ENCODE data around the gene ZNF512B.
"Not testable (repeated sequence)": the region's sequence is repeated elsewhere in the genome, so short reads cannot be mapped to it uniquely, and the experiment has no call there.

Gene ZNF512B

GRCh38 chr20:63976980-63977738, 7.4 kb upstream of the ZNF512B start:
- no peak for DNase-seq

DNA sequence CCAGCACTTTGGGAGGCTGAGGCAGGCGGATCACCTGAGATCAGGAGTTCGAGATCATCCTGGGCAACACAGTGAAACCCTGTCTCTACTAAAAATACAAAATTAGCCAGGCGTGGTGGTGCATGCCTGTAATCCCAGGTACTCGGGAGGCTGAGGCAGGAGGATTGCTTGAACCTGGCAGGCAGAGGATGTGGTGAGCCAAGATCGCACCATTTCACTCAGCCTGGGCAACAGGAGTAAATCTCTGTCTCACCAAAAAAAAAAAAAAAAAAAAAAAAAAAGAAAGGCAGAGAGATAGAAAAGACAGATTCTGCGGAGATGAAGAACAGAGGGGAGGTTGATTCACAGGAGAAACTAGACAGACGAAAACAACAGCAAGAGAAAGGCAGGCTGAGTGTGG, 6.8 kb upstream of the ZNF512B start:
- DNase-seq = not testable (repeated sequence)

GRCh38 chr20:63974402-63975200, 4.9 kb upstream of the ZNF512B start:
- DNase-seq = no peak

DNA sequence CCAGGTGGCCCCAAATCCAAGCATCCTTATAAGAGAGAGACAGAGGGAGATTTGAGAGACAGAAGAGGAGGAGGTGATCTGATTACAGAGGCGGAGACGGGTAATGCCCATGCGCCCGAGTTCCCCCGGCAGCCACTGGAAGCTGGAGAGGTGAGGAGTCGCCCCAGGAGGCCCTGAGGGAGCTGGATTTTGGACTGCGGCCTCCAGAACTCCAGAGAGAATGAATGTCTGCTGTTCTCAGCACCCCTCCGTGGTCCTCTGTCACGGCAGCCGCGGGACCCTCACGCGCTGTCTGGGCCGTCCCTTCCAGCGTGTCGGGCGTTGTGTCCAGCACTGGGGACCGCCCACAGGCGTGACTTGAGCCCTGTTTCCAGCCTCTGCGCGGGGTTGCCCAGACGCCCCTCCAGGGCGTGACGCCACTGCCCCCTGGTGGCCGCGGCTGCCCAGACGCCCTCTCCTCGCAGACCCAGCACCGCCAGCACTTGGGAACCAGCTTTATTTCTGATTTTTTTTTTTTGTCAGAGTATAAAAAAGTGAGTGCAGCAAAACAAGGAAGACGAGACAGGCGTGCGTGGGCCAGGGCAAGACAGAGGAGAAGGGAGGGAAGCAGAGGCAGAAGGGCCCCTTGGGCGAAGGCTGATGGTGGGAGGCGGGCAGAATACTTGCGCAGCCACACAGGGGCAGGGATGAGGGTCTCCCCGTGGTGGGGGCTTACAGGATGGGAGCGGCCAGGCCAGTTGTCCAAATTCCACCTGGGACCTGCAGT, 4.1 kb upstream of the ZNF512B start:
- peak; percentile 74 for DNase-seq

GRCh38 chr20:63973160-63973479, 3.4 kb upstream of the ZNF512B start:
- DNase-seq = no peak

DNA sequence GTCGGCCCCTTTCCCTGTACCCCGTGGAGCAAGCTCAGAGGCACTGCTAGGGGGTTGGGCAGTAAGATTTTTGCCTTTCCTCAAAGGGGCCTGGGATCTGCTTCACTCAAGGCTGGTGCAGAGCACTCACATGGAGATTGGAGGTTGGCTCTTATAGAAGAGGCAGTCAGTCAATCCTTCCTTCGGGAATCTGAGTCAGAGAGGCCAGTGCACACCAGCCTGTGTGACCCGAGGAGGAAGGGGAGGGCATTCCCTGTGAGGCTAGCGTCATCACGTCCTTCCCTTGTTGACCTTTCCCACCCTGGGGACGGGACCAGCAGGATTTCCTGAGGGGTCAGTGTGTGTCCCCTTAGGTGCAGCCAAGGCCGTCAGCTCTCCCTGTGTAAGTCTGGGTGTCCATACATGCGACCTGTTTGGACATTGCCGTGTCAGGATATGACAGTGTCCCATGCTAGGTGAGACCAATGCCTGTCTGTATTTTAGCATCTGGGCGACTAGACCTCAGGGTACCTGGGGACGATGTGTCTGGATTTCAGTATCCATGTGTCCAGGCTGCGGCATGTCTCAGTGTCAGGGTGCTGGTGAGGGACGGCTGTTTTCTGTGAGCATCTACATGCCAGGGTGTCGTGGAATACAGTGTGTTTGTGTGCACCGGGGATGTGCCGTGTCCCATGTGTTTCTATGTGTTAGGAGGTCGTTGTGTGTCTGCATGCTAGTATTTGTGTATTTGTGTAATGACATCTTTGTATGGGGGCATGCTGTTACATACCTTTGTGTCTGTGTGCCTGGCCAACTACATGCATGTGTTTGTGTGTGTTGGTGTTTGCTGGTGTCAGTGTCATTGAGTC, 2.8 kb upstream of the ZNF512B start:
- no peak for DNase-seq

- DNase-seq = not testable (repeated sequence)
Measured at GRCh38 chr20:63971960-63972311, 2.2 kb upstream of the ZNF512B start.

DNA sequence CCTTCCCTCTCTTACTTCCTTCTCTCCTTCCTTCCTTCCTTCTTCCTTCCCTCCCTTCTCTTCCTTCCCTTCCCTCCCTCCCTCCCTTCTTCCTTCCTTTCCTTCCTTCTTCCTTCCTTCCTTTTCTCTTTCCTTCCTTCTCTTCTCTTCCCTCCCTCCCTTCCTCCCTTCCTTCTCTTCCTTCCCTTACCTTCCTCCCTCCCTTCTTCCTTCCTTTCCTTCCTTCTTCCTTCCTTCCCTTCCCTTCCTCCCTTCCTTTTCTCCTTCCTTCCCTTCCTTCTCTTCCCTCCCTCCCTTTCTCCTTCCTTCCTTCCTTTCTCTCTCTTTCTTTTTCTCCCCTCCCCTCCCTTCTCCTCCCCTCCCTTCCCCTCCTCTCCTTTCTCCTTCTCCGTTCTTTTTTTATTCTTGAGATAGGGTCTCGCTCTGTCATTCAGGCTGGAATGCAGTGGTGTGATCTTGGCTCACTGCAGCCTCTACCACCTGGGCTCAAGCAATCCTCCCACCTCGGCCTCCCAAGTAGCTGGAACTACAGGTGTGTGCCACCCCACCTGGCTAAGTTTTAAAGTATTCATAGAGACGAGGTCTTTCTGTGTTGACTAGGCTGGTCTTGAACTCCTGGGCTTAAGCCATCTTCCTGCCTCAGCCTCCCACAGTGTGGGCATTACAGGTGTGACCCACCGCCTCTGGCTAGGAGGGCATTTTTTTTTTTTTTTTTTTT, 1.1 kb upstream of the ZNF512B start:
- no peak for DNase-seq

DNA sequence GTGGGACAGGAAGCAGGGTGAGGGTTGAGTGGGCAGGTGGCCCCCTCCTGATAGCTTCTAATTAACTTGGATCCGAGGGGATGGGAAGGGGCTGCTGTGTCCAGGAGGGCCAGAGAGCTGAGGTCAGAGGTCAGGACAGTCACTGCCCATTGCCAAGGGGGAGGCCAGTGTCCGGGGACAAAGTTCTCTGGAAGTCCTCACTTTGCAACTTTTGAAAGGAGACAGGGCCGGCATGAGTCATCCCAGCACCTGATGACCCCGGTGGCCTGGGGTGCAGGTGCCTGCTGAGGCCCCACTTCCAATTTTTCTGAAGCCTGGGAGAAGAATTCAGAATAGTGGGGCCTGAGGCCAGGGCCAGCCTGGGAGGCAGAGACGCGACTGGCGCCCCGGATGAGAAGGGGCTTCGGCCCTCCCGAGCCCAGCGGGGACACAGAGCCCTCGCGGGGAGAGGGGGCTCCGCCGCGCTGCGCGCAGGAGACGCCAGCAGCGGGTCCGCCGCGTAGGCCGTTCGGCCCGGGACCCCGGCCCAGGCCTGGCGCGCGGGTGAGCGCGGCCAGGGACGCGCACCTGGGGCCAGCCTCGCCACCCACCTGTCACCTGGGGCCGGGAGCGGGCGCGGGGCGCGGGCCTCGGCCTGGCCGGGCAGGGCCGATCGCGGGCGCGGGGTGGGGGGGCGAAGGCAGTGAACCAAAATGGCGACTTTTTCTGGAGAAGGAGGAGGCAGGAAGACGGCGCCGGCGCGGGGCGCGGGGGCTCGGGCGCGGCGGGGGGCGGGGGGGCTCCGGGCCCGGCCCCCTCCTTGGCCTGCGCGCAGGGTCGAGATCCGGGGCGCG, 586 bp downstream of the ZNF512B start:
- DNase-seq = no peak

- no peak for DNase-seq
Measured at GRCh38 chr20:63968136-63968927, 1.4 kb downstream of the ZNF512B start.

DNA sequence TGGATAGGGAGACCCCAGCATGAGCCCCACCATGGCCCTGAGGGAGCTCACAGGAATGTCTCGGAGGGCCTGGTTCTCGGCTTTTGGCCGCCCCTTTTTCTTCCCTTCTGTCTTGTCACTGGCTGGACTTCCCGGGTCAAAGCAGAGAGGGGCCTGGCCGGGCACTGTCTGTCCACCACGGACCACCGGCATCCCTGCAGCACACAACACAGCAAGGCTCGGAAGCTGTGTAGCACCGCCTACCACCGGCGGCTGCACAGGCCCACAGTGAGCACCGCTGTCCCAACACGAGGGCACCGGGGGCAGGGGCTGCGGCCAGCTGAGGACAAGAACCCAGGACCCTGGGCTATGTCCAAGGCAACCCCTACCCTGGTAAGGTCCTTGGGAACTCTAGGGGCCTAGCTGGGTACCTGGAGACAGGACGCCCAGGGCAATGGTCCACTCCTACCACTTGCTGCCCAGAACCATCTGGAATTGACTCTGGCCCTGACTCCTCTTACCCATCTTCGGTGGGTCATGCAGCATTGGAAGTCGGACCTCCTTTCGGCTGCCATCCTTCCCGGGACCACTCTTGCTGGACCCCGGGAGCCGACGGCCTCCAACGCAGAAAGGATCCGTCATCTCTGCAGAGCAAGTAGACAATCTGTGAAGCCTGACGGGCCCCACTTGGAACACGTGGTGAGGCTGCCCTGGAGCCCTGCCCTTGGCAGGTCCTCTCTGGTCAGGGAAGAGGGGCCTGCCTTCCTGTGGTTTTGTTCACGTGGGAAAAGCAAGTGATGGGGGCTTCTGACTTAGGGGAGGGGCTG, 2.2 kb downstream of the ZNF512B start:
- no peak for DNase-seq

DNA sequence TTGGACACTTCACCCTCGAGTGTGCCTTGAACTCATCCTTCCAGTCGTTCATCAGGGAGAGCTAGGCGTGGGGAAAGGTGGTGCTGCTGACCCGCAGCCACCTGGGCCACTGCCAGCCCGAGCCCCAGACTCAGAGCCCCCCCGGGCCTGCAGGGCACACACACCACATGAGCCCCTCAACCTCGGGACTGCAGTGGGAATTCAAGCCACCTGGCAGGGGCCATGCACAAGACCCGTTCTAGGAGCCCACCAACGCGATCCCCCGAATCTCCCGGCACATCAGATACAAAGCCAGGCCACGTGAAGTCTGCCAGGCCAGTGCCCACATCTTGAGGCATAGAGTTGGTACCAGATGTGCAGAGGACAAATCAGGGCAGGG, 2.8 kb downstream of the ZNF512B start:
- DNase-seq = no peak

GRCh38 chr20:63966172-63966943, 3.4 kb downstream of the ZNF512B start:
- DNase-seq = no peak

GRCh38 chr20:63964412-63964811, 5.3 kb downstream of the ZNF512B start:
- DNase-seq = no peak

GRCh38 chr20:63963784-63964301, 5.9 kb downstream of the ZNF512B start:
- no peak for DNase-seq

DNA sequence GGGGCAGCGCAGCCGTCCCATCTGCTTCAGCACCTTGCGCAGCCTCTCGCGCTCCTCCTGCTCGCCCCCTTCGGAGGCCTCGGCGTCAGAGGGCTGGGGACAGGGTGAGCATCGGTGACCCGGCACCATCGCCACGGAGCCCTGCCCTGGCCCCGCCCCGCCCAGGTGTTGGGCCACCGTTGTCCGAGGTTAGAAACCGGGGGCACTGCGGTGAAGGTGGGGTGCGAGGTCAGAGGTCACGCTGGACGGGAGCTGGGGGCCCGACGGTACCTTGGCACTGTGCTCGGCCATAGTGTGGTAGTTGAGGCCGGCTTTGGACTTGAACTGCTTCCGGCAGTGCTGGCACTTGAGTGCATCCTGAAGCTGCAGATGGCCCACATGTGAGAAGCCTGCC, 6.4 kb downstream of the ZNF512B start:
- no peak for DNase-seq

DNA sequence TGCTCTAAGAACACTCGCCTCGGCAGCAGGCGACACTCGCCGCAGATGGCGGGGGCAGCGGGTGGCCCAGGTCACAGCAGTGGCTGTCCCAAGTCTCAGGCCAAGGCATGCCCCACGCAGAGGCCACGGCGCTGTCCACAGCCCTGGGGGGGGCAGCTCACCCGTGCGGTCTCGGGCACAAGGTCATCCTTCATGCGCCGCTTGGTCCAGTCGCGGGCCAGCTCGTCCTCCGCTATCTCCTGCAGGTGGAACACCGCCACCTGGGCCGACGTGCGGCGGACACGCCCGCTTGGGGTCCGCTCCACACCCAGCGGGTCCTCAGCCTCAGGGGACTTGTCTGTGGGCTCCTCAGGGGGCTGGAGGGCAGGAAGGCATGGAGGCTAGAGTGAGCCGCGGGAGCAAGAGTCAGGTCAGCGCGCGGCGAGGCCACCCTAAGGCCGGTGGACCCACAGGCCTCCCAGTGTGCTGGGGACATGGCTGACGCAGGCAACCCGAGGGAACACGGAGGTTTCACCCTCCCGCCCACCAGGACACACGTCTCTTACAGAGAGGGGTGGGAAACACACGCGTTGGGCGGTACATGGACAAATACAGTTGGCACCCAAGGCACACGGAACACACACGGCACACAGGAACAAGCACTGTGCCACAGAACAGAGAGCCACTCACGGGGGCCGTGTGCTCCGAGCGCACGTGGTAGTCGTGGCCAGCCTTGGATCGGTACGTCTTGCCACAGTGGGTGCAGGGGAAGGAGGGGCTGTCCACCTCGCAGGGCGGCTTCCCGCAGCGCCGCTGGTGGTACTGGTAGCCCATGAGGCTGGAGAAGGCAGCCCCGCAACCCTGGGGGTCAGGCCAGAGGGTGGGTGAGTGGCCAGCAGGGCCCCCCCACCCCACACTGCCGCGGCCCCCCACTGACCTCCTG, 7.0 kb downstream of the ZNF512B start:
- no peak for DNase-seq
